GM18502 (cell line): ENCODE data around the gene PBRM1.

Source experiments
- ATAC-seq: cut with Tn5 transposase; IDR thresholded peaks from one replicate; pipeline ENCODE4 v1.9.1; 2021; ENCODE audit warnings: mild to moderate bottlenecking; ENCODE audit not compliant: unreplicated experiment, poor library complexity

PBRM1 gene

DNA sequence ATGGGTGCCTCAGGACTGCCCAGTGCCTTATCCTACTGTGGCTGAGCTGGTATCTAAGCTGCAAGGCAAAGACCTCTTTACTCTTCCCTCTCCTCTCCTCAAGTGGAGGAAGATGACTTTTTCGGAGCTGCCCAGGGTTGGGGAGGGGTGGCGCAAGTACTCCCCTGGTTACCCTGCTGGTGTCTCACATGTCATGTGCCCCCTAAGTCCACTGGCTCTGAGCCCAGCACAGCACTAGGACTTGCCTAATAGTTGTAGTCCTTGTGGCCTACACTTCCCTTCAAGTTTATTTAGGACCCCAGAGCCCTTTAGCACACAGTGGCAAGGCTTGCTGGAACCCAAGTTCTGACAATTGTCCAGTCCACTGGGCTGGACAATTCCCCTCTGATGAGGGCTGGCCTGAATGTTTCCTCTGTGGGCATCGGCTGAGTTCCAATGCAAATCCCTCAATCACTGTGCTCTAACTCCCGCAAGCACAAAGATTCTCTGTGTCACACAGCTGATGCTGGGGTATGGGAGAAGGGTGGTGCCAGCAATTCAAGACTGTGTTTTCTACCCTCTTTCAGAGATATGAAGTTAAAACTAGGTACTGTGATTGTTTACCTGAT lies 89.0 kb downstream of the PBRM1 start:
- no peak for ATAC-seq

DNA sequence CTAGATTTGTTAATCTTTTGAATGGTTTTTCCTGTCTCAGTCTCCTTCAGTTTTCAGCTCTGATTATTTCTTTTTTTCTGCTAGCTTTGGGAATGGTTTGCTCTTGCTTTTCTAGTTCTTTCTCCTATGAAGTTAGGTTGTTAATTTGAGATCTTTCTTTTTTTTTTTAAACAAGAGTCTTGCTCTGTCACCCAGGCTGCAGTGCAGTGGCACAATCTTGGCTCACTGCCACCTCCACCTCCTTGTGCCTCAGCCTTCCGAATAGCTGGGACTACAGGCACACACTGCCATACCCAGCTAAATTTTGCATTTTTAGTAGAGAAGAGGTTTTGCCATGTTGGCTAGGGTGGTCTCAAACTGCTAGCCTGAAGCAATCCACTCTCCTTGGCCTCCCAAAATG lies 92.6 kb downstream of the PBRM1 start:
- no peak for ATAC-seq

DNA sequence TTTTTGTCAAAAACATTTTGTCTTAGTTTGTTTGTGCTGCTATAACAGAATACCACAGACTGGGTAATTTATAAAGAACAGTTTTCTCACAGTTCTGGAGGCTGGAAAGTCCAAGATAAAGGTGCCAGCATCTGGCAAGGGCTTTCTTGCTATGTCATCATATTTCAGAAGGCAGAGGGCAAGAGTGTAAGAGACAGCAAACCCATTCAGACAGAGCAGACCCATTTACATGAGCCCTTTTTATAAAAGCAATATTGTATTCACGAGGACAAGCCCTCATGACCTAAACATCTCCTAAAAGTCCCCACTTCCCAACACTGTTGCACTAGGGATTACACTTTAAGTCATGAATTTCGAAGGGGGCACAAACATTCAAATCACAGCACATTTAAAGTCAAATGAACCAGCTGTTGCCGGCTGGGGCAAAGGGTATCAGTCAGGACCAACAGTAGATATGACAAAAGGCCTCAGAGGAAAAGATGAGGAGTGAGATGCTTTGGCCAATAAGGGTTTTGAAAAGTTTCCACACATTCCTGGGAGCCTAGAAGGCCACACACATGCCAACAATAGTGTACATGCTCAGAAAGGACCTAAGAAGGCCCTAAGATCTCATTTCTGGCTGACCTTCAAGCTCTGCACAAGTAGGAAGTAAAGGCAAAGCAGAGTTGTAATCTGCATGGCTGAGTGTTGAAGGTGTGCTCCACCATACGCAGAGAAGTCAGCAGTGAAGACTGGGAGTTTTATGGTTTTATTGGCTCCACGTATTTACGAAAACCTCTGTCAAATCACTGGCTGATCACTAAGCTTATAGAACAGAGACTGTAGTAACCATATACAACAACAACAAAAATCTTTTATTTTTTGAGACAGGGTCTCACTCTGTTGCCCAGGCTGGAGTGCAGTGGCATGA lies 111.4 kb downstream of the PBRM1 start:
- ATAC-seq = no peak

DNA sequence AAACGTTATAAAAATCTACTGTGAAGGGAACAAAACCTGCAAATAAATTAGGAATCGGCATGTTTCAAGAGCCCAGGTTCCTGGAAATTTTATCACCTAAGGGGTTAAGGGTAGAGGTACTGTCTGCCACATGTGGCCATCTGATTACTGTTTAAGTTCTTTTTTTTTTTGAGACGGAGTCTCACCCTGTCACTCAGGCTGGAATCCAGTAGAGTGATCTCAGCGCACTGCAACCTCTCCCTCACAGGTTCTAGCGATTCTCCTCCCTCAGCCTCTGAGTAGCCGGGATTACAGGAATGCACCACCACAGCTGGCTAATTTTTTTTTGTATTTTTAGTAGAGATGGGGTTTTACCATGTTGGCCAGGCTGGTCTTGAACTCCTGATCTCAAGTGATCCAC lies 113.5 kb downstream of the PBRM1 start:
- ATAC-seq = no peak

DNA sequence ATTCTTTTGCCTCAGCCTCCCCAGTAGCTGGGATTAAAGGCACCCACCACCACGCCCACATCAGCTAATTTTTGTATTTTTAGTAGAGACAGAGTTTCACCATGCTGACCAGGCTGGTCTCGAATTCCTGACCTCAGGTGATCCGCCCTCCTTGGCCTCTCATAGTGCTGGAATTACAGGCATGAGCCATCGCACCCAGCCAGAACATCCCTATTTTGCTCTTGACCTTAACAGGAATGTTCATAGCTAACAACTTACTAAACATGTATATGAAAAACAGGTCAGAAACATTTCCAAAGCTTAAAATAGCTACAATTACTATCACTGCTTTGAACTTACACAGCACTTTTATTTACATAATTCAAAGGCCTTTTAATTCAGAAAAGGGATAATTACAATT lies 115.6 kb downstream of the PBRM1 start:
- ATAC-seq = no peak

DNA sequence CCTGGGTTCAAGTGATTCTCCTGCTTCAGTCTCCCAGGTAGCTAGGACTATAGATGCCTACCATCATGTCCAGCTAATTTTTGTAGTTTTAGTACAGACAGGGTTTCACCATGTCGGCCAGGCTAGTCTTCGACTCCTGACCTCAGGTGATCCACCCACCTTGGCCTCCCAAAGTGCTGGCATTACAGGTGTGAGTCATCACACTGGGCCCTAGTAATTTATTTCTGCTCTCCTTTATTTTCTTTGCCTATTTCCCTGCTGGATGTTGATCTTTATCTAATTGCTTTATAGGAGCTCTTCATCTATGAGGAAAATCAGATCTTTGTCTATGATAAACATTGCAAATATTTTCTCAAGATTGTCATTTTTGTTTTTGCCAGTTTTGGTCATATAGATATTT lies 117.6 kb downstream of the PBRM1 start:
- no peak for ATAC-seq

DNA sequence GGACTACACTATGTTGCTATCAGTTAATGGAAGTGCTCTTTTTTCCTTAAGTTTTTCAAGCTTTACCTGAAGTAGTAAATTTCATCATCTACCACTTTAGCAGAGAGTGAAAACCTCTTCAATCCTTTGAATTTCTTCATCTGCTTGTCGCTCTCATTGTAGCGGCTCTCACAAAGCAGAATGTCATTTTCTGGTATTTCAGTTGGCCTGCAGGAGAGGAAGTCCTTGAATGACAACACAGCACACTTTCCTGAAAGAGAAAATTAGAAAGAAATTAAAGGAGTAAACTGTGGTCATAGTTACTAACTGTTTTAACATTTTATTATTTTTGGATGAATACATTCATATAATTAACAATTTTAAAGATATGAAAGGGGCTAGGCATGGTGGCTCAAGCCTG lies 121.7 kb downstream of the PBRM1 start:
- no peak for ATAC-seq

DNA sequence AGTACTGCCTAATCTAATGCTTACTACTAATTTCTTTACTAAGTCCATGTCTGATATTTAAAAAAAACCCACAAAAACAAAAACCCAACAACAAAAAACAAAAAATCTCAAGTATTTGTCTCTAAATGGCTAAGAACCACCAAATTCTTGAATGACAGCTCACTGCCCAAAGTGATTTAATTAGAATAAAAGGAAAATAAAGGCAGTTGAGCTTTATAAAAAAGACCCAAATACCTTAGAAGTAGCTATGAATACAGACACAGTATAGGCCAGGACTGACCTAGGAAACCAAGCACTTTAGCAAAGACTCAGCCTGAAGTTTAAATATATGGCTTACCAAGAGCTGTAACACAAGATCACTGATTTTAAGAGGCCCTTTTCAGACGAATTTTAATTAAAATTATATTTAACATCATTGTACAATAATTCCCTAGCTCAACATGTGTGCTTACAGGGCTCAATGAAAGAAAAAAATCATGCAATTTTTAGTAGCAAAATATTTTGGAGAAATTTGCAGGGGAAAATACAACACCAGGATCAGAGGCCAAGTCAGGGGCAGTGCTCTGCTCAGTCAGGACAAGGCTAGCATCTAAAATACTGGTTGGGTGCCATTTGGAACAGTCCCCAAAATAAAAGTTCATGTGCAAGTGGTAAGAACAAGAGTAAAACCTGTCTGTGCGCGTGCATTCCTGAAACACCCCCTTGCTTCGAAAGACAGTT lies 124.5 kb downstream of the PBRM1 start:
- ATAC-seq = no peak

DNA sequence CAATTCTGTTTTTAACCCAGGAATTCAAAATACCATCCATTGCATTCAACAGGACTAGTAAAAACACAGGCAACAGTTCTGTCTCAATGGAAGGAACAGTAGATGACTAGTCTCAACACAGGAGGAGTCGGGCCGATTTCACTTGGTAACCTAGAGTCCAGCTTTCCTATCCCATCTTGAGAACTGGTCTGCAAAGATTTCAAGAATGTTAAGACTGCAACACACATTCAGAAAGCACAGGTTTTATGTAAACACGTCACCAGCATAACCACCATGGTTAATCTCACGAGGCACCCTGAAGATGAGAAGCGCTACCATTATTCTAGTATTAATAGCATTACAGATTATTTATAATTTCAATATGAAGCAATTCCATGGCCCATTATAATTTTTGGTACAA lies 127.3 kb downstream of the PBRM1 start:
- ATAC-seq = no peak

DNA sequence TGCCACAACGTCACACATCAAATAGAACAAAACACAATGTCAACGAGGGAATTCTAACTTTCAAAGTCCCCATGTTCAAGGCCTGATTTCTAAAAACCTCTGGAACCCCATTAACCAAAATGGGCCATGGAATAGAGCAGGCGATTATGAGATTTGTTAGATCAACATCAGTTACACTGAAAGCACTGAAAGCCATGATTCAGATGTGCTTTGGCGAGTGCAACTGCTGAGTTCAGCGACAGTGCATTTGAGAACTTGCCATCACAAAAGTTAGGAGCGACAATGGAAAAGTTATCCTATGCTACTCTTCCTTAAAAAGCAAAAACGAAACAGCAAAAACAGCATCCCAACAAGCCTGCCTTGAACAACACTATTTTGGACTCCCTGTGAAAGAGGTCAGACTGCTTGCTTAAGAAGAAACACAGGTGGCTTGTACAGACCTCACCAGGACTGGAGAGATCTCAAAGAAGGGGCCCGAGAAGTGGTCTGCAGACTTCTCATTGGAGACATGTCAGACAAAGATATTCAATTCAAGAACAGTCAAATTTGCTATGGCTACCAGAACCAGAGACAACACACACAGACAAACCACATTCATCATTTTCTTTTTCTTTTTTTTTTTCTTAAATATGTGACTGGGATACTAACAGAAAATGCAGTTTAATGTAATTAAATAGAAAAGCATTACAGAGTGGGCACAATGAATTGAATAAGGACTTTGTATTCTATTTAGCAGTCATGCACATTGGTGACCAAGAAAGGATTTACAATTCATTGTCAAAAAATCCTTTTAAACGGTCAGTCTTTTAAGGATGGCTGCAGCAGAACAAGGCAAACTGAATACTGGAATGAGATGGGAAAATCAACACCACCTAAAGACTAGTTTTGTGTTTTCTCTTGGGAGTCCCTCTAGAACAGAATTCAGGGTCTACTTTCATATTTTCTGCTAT lies 128.4 kb downstream of the PBRM1 start:
- no peak for ATAC-seq

DNA sequence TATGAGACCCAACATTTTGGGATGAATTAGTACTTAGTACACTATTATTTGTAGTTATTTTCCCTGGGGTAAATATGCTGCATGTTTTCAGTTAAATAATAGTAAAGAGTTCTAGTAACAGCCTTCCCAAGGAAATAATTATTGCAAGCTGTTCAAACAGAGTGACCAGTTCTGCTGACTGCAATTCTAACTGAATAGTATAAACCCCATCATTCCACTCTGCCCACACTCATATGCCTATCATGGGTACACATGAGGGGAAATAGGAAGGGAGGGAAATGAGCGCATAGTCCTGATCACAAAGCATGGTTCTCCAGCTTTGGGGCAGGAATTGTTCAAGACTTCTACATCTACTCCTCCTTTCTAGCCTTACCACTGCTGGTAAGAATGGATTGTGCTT lies 130.7 kb downstream of the PBRM1 start:
- ATAC-seq = no peak

DNA sequence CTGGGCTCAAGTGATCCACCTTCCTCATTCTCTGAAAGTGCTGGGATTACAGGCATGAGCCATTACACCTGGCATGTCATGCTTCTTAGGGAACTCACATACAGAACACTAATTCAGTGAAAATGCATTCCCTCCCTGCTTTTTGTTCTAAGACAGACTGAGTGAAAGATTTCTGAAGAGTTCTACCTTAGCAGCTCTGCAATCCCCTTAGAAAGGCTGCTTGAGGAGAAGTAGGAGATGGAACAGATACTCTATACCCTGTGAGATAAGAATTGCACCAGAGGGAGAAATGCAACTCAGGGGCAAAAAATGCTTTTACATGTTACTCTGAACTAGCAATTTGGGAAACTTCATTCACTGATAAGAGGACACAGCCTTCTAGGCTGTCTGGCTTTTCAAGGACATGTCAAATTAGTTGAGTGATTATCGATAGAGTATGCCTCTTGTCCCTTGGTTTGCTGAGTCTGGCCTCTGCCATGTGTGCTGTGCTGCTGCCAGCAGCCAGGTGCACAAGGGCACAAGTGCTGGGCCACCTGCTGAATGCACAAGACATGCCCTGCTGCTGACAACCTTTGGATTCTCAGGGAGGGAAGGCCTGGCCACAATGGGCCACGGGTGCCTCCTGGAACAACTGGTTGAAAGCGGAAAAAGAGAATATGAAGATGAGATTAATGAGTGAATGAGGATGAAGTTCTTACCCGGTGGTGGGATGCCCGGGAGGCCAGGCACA lies 131.5 kb downstream of the PBRM1 start:
- no peak for ATAC-seq

DNA sequence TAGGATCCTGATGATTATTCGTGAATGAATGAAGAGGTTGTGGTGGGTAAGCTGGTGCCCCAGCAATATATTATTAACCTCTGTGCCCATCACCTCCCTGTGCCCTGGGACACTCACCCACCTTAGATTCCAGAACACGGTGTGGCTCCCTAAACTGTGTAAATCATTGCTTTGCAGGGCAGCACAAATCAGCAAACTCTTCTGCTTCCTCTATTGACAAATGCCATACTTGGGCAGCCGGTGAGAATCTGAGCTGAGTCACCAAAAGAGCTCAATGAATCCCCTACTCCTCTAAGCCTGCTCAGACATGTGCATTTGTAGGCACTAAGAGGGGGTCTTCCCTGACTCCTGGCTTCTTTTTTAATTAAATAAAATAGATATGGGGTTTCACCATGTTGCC lies 133.6 kb downstream of the PBRM1 start:
- no peak for ATAC-seq

DNA sequence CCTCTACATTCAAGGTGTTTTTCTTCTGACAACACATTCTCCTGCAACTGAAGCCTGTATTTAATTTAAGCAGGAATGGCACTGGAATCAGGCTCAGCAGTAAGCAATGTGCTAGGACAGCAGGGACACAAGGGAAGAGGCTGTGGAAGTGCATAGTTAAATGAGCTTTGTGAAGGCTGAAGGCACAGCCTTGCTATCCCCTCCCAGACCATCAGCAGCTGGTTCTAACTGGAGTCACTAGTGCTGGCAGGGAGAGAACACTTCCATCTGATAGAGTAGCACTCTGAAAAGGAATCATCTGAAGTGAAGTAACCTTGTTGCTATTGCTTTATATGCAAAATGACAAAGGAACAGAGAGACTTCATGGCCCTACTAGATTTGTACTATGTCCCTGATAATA lies 134.6 kb downstream of the PBRM1 start:
- no peak for ATAC-seq

DNA sequence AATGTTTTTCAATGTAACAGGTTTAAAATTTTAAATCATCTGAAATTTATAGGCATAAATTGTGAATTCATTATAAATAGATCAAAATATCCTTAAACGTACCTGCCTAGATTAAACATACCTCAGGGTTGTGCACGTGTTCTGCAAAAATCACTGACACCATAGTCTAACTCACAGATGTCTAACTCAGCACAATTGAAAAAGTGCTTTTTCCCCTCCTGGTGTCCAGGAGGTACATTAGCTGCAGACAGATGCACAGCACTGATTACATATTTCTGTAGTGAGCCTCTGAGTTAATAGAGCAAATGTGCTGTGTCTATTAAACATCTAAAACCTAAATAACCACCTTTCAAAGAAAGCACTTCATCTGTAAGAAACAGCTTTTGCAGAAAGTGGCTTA lies 138.6 kb downstream of the PBRM1 start:
- ATAC-seq = no peak

DNA sequence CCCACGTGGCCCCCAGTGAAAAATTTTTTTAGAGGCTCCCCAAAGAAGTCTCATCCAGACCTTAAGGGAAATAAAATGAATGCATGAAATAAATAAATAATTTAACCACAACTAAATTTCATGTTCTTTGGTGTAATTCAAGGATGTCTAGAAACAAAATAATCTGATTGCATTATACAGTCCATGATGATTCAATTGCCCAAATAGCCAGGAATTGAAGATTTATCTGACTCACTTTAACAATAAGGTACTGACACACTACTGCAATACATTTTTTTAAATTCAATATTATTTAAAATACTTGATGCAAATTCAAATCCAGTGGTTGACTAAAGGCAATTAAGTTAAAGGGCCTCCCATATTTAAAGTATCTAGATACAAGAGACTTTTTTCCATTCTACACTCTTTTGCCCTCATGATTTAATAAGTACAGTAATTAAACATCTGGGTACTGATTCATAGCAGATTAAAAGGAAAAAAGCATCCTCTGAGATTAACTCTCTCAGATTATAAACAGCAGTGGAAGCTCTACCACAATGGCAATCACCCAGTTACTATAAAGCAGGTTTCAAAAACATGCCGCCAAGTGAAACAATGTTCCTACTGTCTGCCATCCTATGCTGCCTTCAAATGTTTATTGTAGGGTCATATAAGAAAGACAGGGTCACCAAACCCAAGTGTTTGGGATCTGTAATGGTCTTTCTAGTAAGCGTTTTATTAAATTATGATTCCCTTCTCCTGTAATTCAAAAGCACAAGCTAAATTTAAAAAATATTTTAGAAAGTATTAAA lies 139.4 kb downstream of the PBRM1 start:
- no peak for ATAC-seq

DNA sequence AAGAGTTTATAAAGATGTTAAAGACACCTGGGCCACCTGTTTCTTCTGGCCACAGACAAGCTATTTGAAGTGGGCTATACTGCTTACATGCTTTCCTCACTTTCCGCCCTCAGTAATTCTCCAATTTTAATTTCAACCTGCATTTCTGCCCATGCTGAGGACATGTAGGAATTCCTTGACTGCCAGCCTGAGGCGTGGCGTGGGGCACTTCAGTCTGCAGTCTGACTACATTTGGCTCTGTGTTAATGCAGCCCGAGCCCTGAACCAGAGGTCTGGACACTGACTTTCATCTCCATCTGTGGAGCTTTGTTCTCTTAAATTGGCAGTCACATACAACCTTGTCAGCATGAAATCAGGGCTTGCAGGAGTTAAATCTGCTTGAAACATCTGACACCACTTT lies 140.8 kb downstream of the PBRM1 start:
- no peak for ATAC-seq

DNA sequence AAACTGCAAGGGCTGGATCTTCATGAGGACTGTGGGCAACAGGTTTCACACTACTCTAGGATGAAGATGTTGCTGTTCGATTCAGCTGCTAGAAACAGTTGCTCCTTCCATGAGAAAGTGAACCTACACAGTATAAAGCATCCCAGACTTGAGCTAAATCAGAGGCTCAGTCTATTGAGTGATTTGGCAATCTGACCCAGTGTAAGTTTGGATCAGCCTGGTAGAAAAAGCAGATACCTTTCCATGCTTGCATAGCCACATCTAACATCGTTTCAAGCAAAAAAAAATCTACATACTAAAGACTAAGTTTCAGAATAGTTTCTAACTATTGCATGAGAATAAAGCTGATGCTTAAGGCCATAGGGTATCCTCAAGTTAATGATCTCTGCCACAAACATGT lies 144.7 kb downstream of the PBRM1 start:
- ATAC-seq = no peak
